Neutrophil (primary cell): Measurements from ENCODE around the gene PRMT3.
A peak's percentile ranks its signal among the peaks of the same experiment; 100 is the strongest.

Experiments used
- H3K27ac ChIP-seq: fragments of 200-600 bp; sonication (generic); 2 replicates; pipeline ENCODE4 v1.5.1; 2016; ENCODE audit warnings: mild to moderate bottlenecking, moderate library complexity
- H3K27me3 ChIP-seq: fragments of 200-600 bp; sonication (generic); 2 replicates; pipeline ENCODE4 v1.6.0; 2016; ENCODE audit warnings: mild to moderate bottlenecking
- H3K36me3 ChIP-seq: fragments of 200-600 bp; sonication (generic); 2 replicates; pipeline ENCODE4 v1.5.1; 2017
- H3K4me1 ChIP-seq, 2 experiments: fragments of 200-600 bp in 1 of 2; sonication (generic) in 1 of 2; 1 replicate in 1 of 2; 2 replicates in 1 of 2; pipeline versions ENCODE4 v1.5.1 to v1.6.1; 2013 to 2016; ENCODE audit warnings: low read depth in 1 of 2, low read length in 1 of 2, mild to moderate bottlenecking in 1 of 2, moderate library complexity in 1 of 2; ENCODE audit not compliant: control insufficient read depth in 1 of 2, insufficient read depth in 1 of 2
- H3K4me3 ChIP-seq, 2 experiments: fragments of 200-600 bp in 1 of 2; sonication (generic) in 1 of 2; 1 replicate in 1 of 2; 2 replicates in 1 of 2; pipeline ENCODE4 v1.5.1; 2013 to 2016; ENCODE audit warnings: low read depth in 1 of 2, low read length in 1 of 2, mild to moderate bottlenecking in 1 of 2, moderate library complexity in 1 of 2
- H3K9me3 ChIP-seq: fragments of 200-600 bp; sonication (generic); 2 replicates; pipeline ENCODE4 v1.5.1; 2016
- TF ChIP-seq, protein P1 (sequence below): fragments of 200-600 bp; sonication (generic); IDR thresholded peaks from 2 replicates; pipeline ENCODE4 v1.5.1; 2016; ENCODE audit warnings: antibody characterized with exemption

Gene PRMT3

DNA sequence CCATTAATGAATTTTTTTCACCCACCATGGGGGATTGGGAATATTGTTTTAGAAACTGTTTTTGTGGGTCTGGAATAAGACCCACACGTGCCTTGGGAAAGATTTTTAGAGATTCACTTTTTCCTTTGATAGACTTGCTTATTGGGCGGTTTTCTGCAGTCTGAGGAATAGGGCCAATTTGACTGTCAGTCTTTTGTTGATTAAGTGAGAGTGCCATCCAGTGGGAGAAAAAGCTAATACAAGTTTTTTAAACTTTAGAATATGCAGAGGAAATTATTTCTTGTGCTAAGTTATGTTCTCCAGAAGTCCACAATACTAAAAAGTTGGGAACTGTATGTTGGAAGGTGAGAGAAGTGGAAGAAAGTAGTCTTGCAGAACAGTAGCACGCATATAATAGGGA, 56.1 kb downstream of the PRMT3 start:
- H3K36me3 ChIP-seq: no peaks in the 10 kb centered on the region
- H3K9me3 ChIP-seq: no peaks in the 10 kb centered on the region
- no peak overlapping the region for H3K4me3 ChIP-seq
- H3K27ac ChIP-seq: no peak overlapping the region
- H3K27me3 ChIP-seq: no peaks in the 10 kb centered on the region
- TF ChIP-seq, protein P1, sequence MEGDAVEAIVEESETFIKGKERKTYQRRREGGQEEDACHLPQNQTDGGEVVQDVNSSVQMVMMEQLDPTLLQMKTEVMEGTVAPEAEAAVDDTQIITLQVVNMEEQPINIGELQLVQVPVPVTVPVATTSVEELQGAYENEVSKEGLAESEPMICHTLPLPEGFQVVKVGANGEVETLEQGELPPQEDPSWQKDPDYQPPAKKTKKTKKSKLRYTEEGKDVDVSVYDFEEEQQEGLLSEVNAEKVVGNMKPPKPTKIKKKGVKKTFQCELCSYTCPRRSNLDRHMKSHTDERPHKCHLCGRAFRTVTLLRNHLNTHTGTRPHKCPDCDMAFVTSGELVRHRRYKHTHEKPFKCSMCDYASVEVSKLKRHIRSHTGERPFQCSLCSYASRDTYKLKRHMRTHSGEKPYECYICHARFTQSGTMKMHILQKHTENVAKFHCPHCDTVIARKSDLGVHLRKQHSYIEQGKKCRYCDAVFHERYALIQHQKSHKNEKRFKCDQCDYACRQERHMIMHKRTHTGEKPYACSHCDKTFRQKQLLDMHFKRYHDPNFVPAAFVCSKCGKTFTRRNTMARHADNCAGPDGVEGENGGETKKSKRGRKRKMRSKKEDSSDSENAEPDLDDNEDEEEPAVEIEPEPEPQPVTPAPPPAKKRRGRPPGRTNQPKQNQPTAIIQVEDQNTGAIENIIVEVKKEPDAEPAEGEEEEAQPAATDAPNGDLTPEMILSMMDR: no peak
- H3K4me1 ChIP-seq: no peaks in the 10 kb centered on the region

DNA sequence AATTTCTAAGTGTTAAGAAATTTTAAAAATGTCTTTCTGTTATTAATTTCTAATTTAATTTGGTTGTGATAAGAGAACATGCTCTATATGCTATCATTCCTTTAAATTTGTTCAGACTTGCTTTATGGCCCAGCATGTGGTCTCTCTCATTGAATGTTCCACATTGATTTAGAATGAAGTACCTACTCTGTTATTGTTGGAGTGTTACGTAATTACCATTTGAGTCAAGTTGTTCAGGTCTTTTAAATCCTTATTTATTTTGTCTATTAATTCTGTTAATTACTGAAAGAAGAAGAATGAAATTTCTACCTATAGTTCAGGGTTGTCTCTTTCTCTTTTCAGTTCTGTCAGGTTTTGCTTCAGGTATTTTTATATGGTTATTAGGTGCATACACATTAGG, 57.0 kb downstream of the PRMT3 start:
- H3K36me3 ChIP-seq: peaks cover 4% of the 10 kb centered on the region

DNA sequence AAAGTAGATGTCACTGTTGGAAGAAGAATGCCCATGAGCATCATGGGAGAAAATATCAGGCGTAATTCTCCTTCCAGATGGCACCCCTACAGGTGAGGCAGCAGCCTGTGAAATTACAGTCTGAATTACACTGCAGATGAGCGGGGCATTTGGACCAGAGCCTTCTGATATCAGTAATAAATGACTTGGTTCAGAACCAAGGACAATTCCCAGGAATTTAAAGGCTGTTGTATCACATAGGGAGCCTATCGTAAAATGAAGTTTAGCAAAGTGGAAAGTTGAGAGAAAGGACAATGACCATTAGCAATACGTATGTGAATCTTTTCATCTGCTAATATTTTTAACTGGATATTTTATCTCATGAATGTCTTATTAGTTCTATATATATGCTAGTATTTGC, 61.3 kb downstream of the PRMT3 start:
- Histone ChIP-seq H3K27ac (no peak overlapping the region), H3K27me3 (no peaks in the 10 kb centered on the region), H3K4me3 (no peak overlapping the region), H3K4me1 (peaks cover 8 to 14% of the 10 kb centered on the region in 2 experiments), H3K36me3 (peaks cover 4% of the 10 kb centered on the region), H3K9me3 (no peaks in the 10 kb centered on the region)
- TF ChIP-seq, protein P1: no peak

More for the DNA sequence above, 57.0 kb downstream of the PRMT3 start:
- no peak overlapping the region for H3K4me3 ChIP-seq
- H3K27ac ChIP-seq: no peak overlapping the region
- no peaks in the 10 kb centered on the region for H3K9me3 ChIP-seq
- no peaks in the 10 kb centered on the region for H3K27me3 ChIP-seq
- TF ChIP-seq, protein P1: no peak
- no peaks in the 10 kb centered on the region for H3K4me1 ChIP-seq

DNA sequence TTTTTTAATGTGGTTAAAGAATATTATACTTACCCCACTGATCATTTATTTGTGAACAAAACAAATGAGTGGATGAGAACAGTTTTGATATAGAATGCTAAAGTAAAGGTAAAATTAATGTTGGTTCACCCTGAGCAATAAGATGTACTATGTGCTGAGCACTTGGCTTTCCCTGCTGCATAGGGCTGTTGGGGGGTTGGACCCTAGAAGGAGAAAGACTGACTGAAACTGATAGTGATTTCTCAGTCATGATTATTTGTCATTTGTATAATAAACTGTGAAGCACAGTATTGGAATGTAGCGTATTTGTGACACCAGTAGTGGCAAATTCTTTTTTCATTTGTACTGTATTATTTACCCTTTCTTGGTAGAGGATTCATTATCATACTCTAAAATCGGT, 63.3 kb downstream of the PRMT3 start:
- Histone ChIP-seq H3K9me3 (no peaks in the 10 kb centered on the region), H3K27me3 (no peaks in the 10 kb centered on the region), H3K4me3 (no peak overlapping the region), H3K4me1 (peaks cover 8 to 14% of the 10 kb centered on the region in 2 experiments), H3K36me3 (peaks cover 4% of the 10 kb centered on the region), H3K27ac (no peak overlapping the region)
- TF ChIP-seq, protein P1: no peak

DNA sequence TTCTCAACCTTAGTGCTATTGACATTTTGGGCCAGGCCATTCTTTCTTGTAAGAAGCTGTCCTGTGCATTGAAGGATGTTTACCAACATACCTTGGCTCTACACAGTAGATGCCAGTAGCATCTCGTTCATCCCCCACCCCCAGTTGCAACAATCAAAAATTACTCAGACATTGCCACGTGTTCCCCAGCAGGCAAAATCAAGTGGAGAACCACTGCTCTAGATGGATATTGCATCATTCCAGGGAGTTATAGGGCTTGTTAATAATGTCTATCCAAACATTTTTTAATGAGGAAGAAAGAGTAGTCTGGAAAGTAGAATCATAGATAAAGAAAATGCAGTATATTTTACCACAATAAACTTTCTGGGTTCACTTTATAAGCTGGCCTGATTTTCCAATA, 64.1 kb downstream of the PRMT3 start:
- Histone ChIP-seq H3K4me1 (peaks cover 8 to 14% of the 10 kb centered on the region in 2 experiments), H3K36me3 (peaks cover 4% of the 10 kb centered on the region), H3K9me3 (no peaks in the 10 kb centered on the region), H3K27me3 (no peaks in the 10 kb centered on the region), H3K27ac (peak overlapping the region; percentile 41), H3K4me3 (no peak overlapping the region)
- TF ChIP-seq, protein P1: no peak

DNA sequence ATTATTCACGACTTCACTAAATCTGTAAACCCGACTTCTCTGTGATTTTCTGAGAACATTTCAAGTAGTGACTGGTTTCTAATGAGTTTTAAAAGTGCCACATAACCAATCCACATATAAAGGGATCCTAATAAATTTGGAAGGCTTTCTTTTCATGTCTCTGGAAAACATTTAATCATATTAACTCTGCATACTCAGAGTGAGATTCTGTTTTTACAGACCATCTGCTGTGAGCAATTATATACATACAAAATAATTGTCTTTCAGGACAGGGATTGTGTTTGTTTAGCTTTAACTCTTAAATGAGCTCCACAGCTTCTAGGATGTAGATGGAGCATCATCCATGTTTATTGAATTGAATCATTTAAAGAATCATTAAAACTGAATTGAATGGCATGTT, 65.1 kb downstream of the PRMT3 start:
- TF ChIP-seq, protein P1: no peak
- no peaks in the 10 kb centered on the region for H3K9me3 ChIP-seq
- no peak overlapping the region for H3K4me3 ChIP-seq
- no peak overlapping the region for H3K27ac ChIP-seq
- peaks cover 4% of the 10 kb centered on the region for H3K36me3 ChIP-seq
- H3K4me1 ChIP-seq: peaks cover 8 to 14% of the 10 kb centered on the region in 2 experiments
- no peaks in the 10 kb centered on the region for H3K27me3 ChIP-seq
